AG04449 (cell line): Measurements from ENCODE around the gene SGPP1.

ENCODE experiments used
- CTCF ChIA-PET: fragments of 350-600 bp; formaldehyde crosslinking; extraction: SDS; loops from one replicate; lab custom pipeline; 2021; ENCODE audit warnings: antibody characterized with exemption; lab: Yijun Ruan, JAX
- POLR2A ChIA-PET: fragments of 400-600, 350-600 bp; formaldehyde crosslinking; extraction: SDS; loops from one replicate; lab custom pipeline; 2020; ENCODE audit warnings: antibody characterized with exemption, inconsistent platforms; lab: Yijun Ruan, JAX
- DNase-seq: peaks from one replicate; pipeline ENCODE4 v3.0.0-alpha.2; 2010; ENCODE audit warnings: low read depth, low spot score
- H3K4me3 ChIP-seq: 2 replicates; pipeline ENCODE4 v1.5.1; 2011; ENCODE audit warnings: low read depth, mild to moderate bottlenecking, control low read depth, low read length
- TF ChIP-seq, protein P1 (sequence below): IDR thresholded peaks from one replicate; pipeline ENCODE4 v1.5.1; 2011; ENCODE audit warnings: mild to moderate bottlenecking, moderate library complexity, low read length, control low read depth, inconsistent platforms; ENCODE audit not compliant: insufficient read depth; ENCODE audit errors: missing control alignments

Gene SGPP1

DNA sequence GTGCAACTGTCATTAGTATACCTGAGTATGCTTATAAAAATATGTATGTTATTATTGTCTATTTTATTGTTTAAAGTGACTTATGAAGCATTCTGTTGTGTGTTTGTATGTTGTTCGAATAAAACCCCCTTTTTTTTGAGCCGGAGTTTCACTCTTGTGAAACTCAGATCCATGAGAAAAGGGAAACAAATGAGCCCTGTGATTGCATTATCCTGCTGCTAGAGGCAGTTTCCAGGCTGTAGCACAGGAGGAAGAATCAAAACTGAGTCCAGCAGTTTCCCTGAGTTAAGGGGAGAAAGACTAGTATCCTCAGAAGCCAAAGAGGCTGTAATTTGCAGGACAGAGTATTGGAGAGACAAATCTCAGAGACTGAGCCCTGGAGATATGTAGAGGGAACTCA lies 12.5 kb downstream of the SGPP1 start:
- TF ChIP-seq, protein P1, sequence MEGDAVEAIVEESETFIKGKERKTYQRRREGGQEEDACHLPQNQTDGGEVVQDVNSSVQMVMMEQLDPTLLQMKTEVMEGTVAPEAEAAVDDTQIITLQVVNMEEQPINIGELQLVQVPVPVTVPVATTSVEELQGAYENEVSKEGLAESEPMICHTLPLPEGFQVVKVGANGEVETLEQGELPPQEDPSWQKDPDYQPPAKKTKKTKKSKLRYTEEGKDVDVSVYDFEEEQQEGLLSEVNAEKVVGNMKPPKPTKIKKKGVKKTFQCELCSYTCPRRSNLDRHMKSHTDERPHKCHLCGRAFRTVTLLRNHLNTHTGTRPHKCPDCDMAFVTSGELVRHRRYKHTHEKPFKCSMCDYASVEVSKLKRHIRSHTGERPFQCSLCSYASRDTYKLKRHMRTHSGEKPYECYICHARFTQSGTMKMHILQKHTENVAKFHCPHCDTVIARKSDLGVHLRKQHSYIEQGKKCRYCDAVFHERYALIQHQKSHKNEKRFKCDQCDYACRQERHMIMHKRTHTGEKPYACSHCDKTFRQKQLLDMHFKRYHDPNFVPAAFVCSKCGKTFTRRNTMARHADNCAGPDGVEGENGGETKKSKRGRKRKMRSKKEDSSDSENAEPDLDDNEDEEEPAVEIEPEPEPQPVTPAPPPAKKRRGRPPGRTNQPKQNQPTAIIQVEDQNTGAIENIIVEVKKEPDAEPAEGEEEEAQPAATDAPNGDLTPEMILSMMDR: no peak
- CTCF ChIA-PET: interaction anchor here (1.2 kb wide), 1 partner anchor 11 kb away, joined by 4 read pairs; no protein-coding TSS in a partner anchor
- POLR2A ChIA-PET: no interaction called here
- no peak overlapping the region for H3K4me3 ChIP-seq
- DNase-seq: no peak

- CTCF ChIA-PET: interaction anchor here (0.9 to 1.1 kb wide), 2 partner anchors 10 to 14 kb away, joined by 3 read pairs; partner anchors contain the start of gene SGPP1
- POLR2A ChIA-PET: interaction anchor here (0.6 kb wide), 1 partner anchor 92 kb away, joined by 3 read pairs; no protein-coding TSS in a partner anchor
- peak; percentile 14 for DNase-seq
These were observed 14.1 kb downstream of the SGPP1 start for GRCh38 chr14:63713764-63714163.

GRCh38 chr14:63713058-63713457 lies 14.8 kb downstream of the SGPP1 start:
- H3K4me3 ChIP-seq: no peak overlapping the region
- CTCF ChIA-PET: interaction anchor here (0.7 to 1.1 kb wide), 3 partner anchors 10 to 79 kb away, joined by 3 read pairs; partner anchors contain the start of gene SGPP1
- TF ChIP-seq, protein P1: no peak
- POLR2A ChIA-PET: no interaction called here
- DNase-seq: no peak

More at GRCh38 chr14:63713764-63714163, 14.1 kb downstream of the SGPP1 start:
- no peak overlapping the region for H3K4me3 ChIP-seq
- TF ChIP-seq, protein P1: no peak

GRCh38 chr14:63712123-63712522 lies 15.7 kb downstream of the SGPP1 start:
- ChIA-PET POLR2A (interaction anchor here (0.7 kb wide), 1 partner anchor 58 kb away, joined by 4 read pairs; no protein-coding TSS in a partner anchor), CTCF (interaction anchor here (0.7 to 0.9 kb wide), 2 partner anchors 16 to 78 kb away, joined by 3 read pairs; partner anchors contain the start of gene SGPP1)
- TF ChIP-seq, protein P1: no peak
- no peak for DNase-seq
- H3K4me3 ChIP-seq: no peak overlapping the region

DNA sequence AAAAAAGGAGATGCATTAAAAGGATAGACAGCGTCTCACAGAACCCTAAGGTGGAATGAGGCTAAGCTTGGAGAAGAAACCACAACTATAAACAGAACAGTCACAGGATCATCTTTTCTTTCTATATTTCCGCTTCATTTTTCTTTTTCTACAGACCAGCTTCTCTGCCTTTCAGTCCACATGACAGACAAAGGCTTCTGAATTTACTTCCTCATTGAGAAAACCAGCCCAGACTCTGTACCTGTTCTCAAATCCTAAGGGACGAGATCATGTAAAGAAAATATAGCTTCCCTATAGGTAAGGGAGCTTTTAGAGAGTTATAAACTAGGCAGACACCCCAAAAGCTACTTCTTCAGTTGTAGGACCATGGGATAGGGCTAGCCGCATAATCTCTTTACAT lies 17.4 kb downstream of the SGPP1 start:
- H3K4me3 ChIP-seq: no peak overlapping the region
- ChIA-PET POLR2A (no interaction called here), CTCF (interaction anchor here (1.5 kb wide), 1 partner anchor 15 kb away, joined by 4 read pairs; no protein-coding TSS in a partner anchor)

GRCh38 chr14:63709589-63709988 lies 18.3 kb downstream of the SGPP1 start:
- H3K4me3 ChIP-seq: no peak overlapping the region
- ChIA-PET CTCF (interaction anchor here (0.7 to 1.5 kb wide), 2 partner anchors 16 to 556 kb away, joined by 3 to 4 read pairs; no protein-coding TSS in a partner anchor), POLR2A (no interaction called here)
- TF ChIP-seq, protein P1: no peak
- no peak for DNase-seq

More for the DNA sequence above, 17.4 kb downstream of the SGPP1 start:
- no peak for DNase-seq
- TF ChIP-seq, protein P1: no peak
